K562 (cell line): Measurements from ENCODE around the gene AHCYL2. TPM values are rescaled to one million over a fixed set of nuclear protein-coding genes. Genes with fewer than 3 reads are reported as not detected.

Experiments
- ATAC-seq: fragments of 200-7000 bp; cut with Tn5 transposase; 3 replicates; pipeline ENCODE4 v1.9.1; 2020; ENCODE audit warnings: moderate library complexity
- BruUV-seq: library from RNA; stranded (reverse); fragments of 400-500 nt; replicated peaks from 2 replicates; lab custom pipeline; 2021; lab: Mats Ljungman, UMichigan
- CTCF ChIA-PET: fragments of 300-600 bp; formaldehyde crosslinking; extraction: SDS; loops from one replicate; lab custom pipeline; 2021; ENCODE audit warnings: low intra/inter-chr PET ratio; lab: Yijun Ruan, JAX
- POLR2A ChIA-PET: fragments of 300-600, 350-650 bp; sonication (Branson Sonifier 250); formaldehyde crosslinking; extraction: SDS; loops from one replicate; lab custom pipeline; 2021; ENCODE audit warnings: antibody characterized with exemption, inconsistent platforms; lab: Yijun Ruan, JAX
- DNase-seq, 4 experiments: peaks; one replicate each; pipeline versions ENCODE4 v3.0.0 to v3.0.0-alpha.2; 2011 to 2018; ENCODE audit warnings: low spot score in 3 of 4, mixed read lengths in 3 of 4; ENCODE audit errors: extremely low read depth in 1 of 4
- FAIRE-seq: peaks from 2 replicates; lab custom pipeline; 2011; peaks lifted over from hg19 to GRCh38; lab: Jason Lieb, UNC
- H2AFZ ChIP-seq: 2 replicates; pipeline ENCODE4 v1.6.0; 2011; ENCODE audit warnings: low read depth, low read length, control low read depth, inconsistent platforms
- H3K27ac ChIP-seq: fragments of 200-600 bp; 3 replicates; pipeline ENCODE4 v1.8.0; 2011; ENCODE audit warnings: low read depth, mild to moderate bottlenecking, control low read depth, inconsistent platforms, low read length, moderate library complexity, mixed read lengths; ENCODE audit errors: extremely low read depth
- H3K27me3 ChIP-seq, 2 experiments: fragments of 300-600 bp in 1 of 2; 2 replicates in 1 of 2; 3 replicates in 1 of 2; pipeline versions ENCODE4 v1.6.0 to v1.8.0; 2011; ENCODE audit warnings: inconsistent platforms in 2 of 2, low read length in 2 of 2, mild to moderate bottlenecking in 1 of 2, mixed read lengths in 1 of 2, moderate library complexity in 1 of 2; ENCODE audit not compliant: control insufficient read depth in 2 of 2, insufficient read depth in 2 of 2
- H3K36me3 ChIP-seq: fragments of 300-600 bp; 3 replicates; pipeline ENCODE4 v1.8.0; 2011; ENCODE audit warnings: mild to moderate bottlenecking, low read length, inconsistent platforms; ENCODE audit not compliant: control insufficient read depth, insufficient read depth
- H3K4me1 ChIP-seq, 2 experiments: fragments of 200-600 bp in 1 of 2; replicated peaks in 1 of 2; 2 replicates in 1 of 2; 3 replicates in 1 of 2; pipeline versions ENCODE4 v1.5.1 to v1.8.0; 2011; ENCODE audit warnings: inconsistent platforms in 2 of 2, low read length in 2 of 2, mild to moderate bottlenecking in 1 of 2, mixed read lengths in 1 of 2, moderate library complexity in 1 of 2; ENCODE audit not compliant: control insufficient read depth in 2 of 2, insufficient read depth in 2 of 2
- H3K4me2 ChIP-seq: 2 replicates; pipeline ENCODE4 v1.6.1; 2011; ENCODE audit warnings: low read length, control low read depth, inconsistent platforms, mixed read lengths; ENCODE audit not compliant: insufficient read depth
- H3K4me3 ChIP-seq: fragments of 200-600 bp; sonication (generic), shearing (Covaris generic); 2 replicates; pipeline ENCODE4 v1.5.1; 2016; ENCODE audit warnings: control low read depth, inconsistent platforms
- H3K79me2 ChIP-seq: fragments of 200-600 bp; 3 replicates; pipeline ENCODE4 v1.8.0; 2011; ENCODE audit warnings: low read length, inconsistent platforms; ENCODE audit not compliant: control insufficient read depth, insufficient read depth
- H3K9ac ChIP-seq, 2 experiments: 2 replicates each; pipeline versions ENCODE4 v1.6.0 to v1.6.1; 2011; ENCODE audit warnings: low read depth in 2 of 2, low read length in 2 of 2, control low read depth in 1 of 2, inconsistent platforms in 1 of 2, mild to moderate bottlenecking in 1 of 2, mixed read lengths in 1 of 2; ENCODE audit not compliant: insufficient read depth in 1 of 2
- H3K9me1 ChIP-seq: one replicate; pipeline ENCODE4 v1.6.0; 2011; ENCODE audit warnings: inconsistent platforms, mild to moderate bottlenecking, low read length, moderate library complexity; ENCODE audit not compliant: control insufficient read depth, insufficient read depth
- H3K9me3 ChIP-seq: replicated peaks from 2 replicates; pipeline ENCODE4 v1.5.1; 2011; ENCODE audit warnings: low read depth, low read length, inconsistent platforms; ENCODE audit not compliant: control insufficient read depth, insufficient read depth
- H4K20me1 ChIP-seq: replicated peaks from 2 replicates; pipeline ENCODE4 v1.6.1; 2011; ENCODE audit warnings: low read length, inconsistent platforms, mixed read lengths; ENCODE audit not compliant: control insufficient read depth, insufficient read depth
- CEBPB ChIP-seq: fragments of 450-650 bp; IDR thresholded peaks from 2 replicates; pipeline ENCODE4 v1.6.1; 2016; ENCODE audit warnings: missing genetic modification characterization, missing compliant biosample characterization
- CUX1 ChIP-seq: fragments of 200-800 bp; sonication (Bioruptor generic); IDR thresholded peaks from 2 replicates; pipeline ENCODE4 v1.6.1; 2016; ENCODE audit warnings: missing genetic modification characterization, missing compliant biosample characterization
- FOXM1 ChIP-seq, 2 experiments: fragments of 450-650 bp in 1 of 2; sonication (generic) in 1 of 2; formaldehyde crosslinking in 1 of 2; IDR thresholded peaks; 2 replicates each; pipeline versions ENCODE4 v1.6.1 to v1.9.0; 2017 to 2022; ENCODE audit warnings: low read depth in 2 of 2, mild to moderate bottlenecking in 2 of 2, missing genetic modification reagents in 1 of 2, moderate library complexity in 1 of 2
- L3MBTL2 ChIP-seq: fragments of 450-650 bp; IDR thresholded peaks from 2 replicates; pipeline ENCODE4 v1.6.1; 2016; ENCODE audit warnings: mild to moderate bottlenecking, moderate library complexity
- MYC ChIP-seq, 2 experiments: fragments of 250-450 bp in 1 of 2; sonication (Bioruptor Pico) in 1 of 2; IDR thresholded peaks; 2 replicates each; pipeline versions ENCODE4 v1.5.1 to v1.6.1; 2012 to 2021; ENCODE audit warnings: low read depth in 2 of 2, borderline replicate concordance in 1 of 2, improper control_type of control experiment in 1 of 2, low read length in 1 of 2, mild to moderate bottlenecking in 1 of 2, moderate library complexity in 1 of 2
- NCOA6 ChIP-seq: fragments of 450-650 bp; IDR thresholded peaks from 2 replicates; pipeline ENCODE4 v1.6.1; 2017; ENCODE audit warnings: mild to moderate bottlenecking
- NFYB ChIP-seq: IDR thresholded peaks from 2 replicates; pipeline ENCODE4 v1.6.1; 2011; ENCODE audit warnings: mild to moderate bottlenecking, moderate library complexity; ENCODE audit not compliant: insufficient read length; ENCODE audit errors: extremely low read depth
- SAFB ChIP-seq: fragments of 200-400 bp; formaldehyde crosslinking; IDR thresholded peaks from 2 replicates; pipeline ENCODE4 v1.6.1; 2017; ENCODE audit warnings: low read depth, low read length, borderline replicate concordance
- SMARCE1 ChIP-seq: fragments of 450-650 bp; IDR thresholded peaks from 2 replicates; pipeline ENCODE4 v1.7.1; 2016; ENCODE audit warnings: mild to moderate bottlenecking
- SRSF9 ChIP-seq: fragments of 200-400 bp; formaldehyde crosslinking; IDR thresholded peaks from 2 replicates; pipeline ENCODE4 v1.6.1; 2017; ENCODE audit warnings: low read depth, low read length, borderline replicate concordance
- ZNF217 ChIP-seq: sonication (generic); formaldehyde crosslinking; IDR thresholded peaks from 2 replicates; pipeline ENCODE4 v1.8.0; 2022; ENCODE audit warnings: mild to moderate bottlenecking, missing genetic modification reagents
- ZNF347 ChIP-seq: fragments of 450-650 bp; formaldehyde crosslinking; IDR thresholded peaks from 2 replicates; pipeline ENCODE4 v1.4.0; 2020; ENCODE audit warnings: low read depth, mild to moderate bottlenecking, moderate library complexity
- ZZZ3 ChIP-seq: fragments of 450-650 bp; IDR thresholded peaks from 2 replicates; pipeline ENCODE4 v1.6.1; 2016; ENCODE audit warnings: antibody characterized with exemption, mild to moderate bottlenecking, moderate library complexity
- WGBS: fragments of 100-300 bp; shearing (Covaris generic); methylation state at CpG from one replicate; pipeline ENCODE4 v1.1.6; 2016; ENCODE audit warnings: low coverage, mixed read lengths; ENCODE audit not compliant: insufficient coverage; ENCODE audit errors: missing lambda C conversion rate; 5-methylcytosine and 5-hydroxymethylcytosine counted together
- in situ Hi-C: fragments of 300-500 bp; cut with MboI; formaldehyde crosslinking; loops from 4 replicates; pipeline ENCODE4 v1.15.0; 2018; ENCODE audit warnings: inconsistent platforms, mixed read lengths
- intact Hi-C: fragments of 100-400 bp; cut with micrococcal nuclease; formaldehyde crosslinking; loops from 2 replicates; pipeline ENCODE4 v1.14.2; 2022
- polyA plus RNA-seq, 8 experiments: library from polyadenylated mRNA; depleted of rRNA in 4 of 8; stranded (reverse) in 5 of 8; unstranded in 3 of 8; fragments of >200 nt; fragmentation: Nextera tagmentation in 2 of 8; fragmentation: Illumina TruSeq in 1 of 8; extraction: Ambion mirVana in 2 of 8; extraction: Trizol in 1 of 8; gene quantifications; 2 replicates each; pipeline versions ENCODE4 v1.2.1 to v1.2.3, GENCODE V29; 2011 to 2014; ENCODE audit warnings: inconsistent platforms in 1 of 8, missing spikeins in 1 of 8
- total RNA-seq, 7 experiments: library from RNA; depleted of rRNA in 6 of 7; stranded (reverse); fragments of >200 nt in 6 of 7; fragmentation: Illumina TruSeq in 2 of 7; extraction: Trizol in 2 of 7; gene quantifications; 2 replicates each; pipeline versions ENCODE4 v1.2.1 to v1.2.3, GENCODE V29; 2011 to 2021; ENCODE audit warnings: low replicate concordance in 1 of 7
- TF ChIP-seq, protein P1 (sequence below): fragments of 250-450 bp; sonication (Bioruptor Pico); IDR thresholded peaks from 2 replicates; pipeline ENCODE4 v1.5.0; 2021
- TF ChIP-seq, protein P2 (sequence below): fragments of 450-650 bp; IDR thresholded peaks from 2 replicates; pipeline ENCODE4 v1.6.1; 2016; ENCODE audit warnings: missing biosample characterization, missing genetic modification characterization

AHCYL2 gene
- total and polyA plus RNA-seq, 9 of the 15 experiments (the other 6 are each of a cell fraction or from before 2014, with no cell fraction given) = 0.93 to 10.5 (median 5.2) TPM

DNA sequence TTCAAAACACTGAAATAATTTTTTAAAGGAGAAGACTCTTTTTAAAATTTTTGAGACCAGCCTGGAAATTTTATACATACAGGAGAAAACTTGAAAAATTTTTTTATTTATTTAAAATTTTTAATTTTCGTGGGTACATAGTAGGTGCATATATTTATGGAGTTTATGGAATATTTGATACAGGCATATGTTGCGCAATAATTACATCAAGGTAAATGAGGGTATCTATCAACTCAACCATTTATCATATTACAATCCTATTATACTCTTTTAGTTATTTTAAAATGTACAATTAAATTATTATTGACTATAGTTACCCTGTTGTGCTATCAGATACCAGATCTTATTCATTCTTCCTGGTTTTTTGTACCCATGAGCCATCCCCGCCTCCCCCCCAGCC, 75.1 kb downstream of the AHCYL2 start:
- Histone ChIP-seq H3K4me1 (no peaks in the 10 kb centered on the region), H3K4me2 (no peak overlapping the region), H3K4me3 (no peak overlapping the region), H3K9me1 (no peaks in the 10 kb centered on the region), H3K9ac (no peak overlapping the region), H3K36me3 (no peaks in the 10 kb centered on the region), H2AFZ (no peak overlapping the region), H3K27me3 (no peaks in the 10 kb centered on the region; a peak in 1 of 5 replicates), H4K20me1 (no peaks in the 10 kb centered on the region), H3K79me2 (no peaks in the 10 kb centered on the region), H3K27ac (no peak overlapping the region), H3K9me3 (no peaks in the 10 kb centered on the region)
- FAIRE-seq = no peak
- CTCF ChIA-PET = no interaction called here
- 32% methylated on average over 3 of the region's 3 CpGs for WGBS
- POLR2A ChIA-PET = no interaction called here
- in situ Hi-C loops = loop anchor here (5.0 kb wide), 1 partner anchor 83 kb away; no protein-coding TSS in a partner anchor
- BruUV-seq = no TSS peak
- DNase-seq = no peak
- no peak for ATAC-seq
- intact Hi-C loops = no loop called here
- no peak for TF ChIP-seq NFYB
- TF ChIP-seq FOXM1 (IDR thresholded peaks at IDR 0.05; ENCODE audit: low read depth) = no peak
- no peak for TF ChIP-seq FOXM1 (CRISPR knock-in tag; IDR thresholded peaks at IDR 0.05; ENCODE audit: low read depth)
- TF ChIP-seq L3MBTL2 = no peak
- no peak for TF ChIP-seq SRSF9
- TF ChIP-seq, protein P1, sequence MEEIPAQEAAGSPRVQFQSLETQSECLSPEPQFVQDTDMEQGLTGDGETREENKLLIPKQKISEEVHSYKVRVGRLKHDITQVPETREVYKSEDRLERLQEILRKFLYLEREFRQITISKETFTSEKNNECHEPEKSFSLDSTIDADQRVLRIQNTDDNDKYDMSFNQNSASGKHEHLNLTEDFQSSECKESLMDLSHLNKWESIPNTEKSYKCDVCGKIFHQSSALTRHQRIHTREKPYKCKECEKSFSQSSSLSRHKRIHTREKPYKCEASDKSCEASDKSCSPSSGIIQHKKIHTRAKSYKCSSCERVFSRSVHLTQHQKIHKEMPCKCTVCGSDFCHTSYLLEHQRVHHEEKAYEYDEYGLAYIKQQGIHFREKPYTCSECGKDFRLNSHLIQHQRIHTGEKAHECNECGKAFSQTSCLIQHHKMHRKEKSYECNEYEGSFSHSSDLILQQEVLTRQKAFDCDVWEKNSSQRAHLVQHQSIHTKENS = no peak
- no peak for TF ChIP-seq ZNF347 (CRISPR knock-in tag)
- TF ChIP-seq SMARCE1 = no peak
- TF ChIP-seq CEBPB (tag) = peak; percentile 96
- no peak for TF ChIP-seq MYC (IDR thresholded peaks at IDR 0.05; ENCODE audit: low read depth, low read length)
- TF ChIP-seq MYC (CRISPR knock-in tag; IDR thresholded peaks at IDR 0.05; ENCODE audit: borderline replicate concordance, low read depth) = no peak
- TF ChIP-seq ZZZ3 = no peak
- TF ChIP-seq ZNF217 (CRISPR knock-in tag) = no peak
- no peak for TF ChIP-seq CUX1 (CRISPR knock-in tag)
- no peak for TF ChIP-seq SAFB
- TF ChIP-seq, protein P2, sequence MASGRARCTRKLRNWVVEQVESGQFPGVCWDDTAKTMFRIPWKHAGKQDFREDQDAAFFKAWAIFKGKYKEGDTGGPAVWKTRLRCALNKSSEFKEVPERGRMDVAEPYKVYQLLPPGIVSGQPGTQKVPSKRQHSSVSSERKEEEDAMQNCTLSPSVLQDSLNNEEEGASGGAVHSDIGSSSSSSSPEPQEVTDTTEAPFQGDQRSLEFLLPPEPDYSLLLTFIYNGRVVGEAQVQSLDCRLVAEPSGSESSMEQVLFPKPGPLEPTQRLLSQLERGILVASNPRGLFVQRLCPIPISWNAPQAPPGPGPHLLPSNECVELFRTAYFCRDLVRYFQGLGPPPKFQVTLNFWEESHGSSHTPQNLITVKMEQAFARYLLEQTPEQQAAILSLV (tag) = peak; percentile 81
- TF ChIP-seq NCOA6 = no peak
